Fibroblast of lung (primary cell): ENCODE results near the gene KIZ. TPM values are rescaled to one million over a fixed set of nuclear protein-coding genes. Genes with fewer than 3 reads are reported as not detected.

ENCODE experiments used
- DNase-seq, 2 donors: peaks; one replicate each; pipeline versions ENCODE4 v3.0.0 to v3.0.0-alpha.2; 2010; ENCODE audit warnings: low read depth in 2 of 2
- H2AFZ ChIP-seq: 2 replicates; pipeline ENCODE4 v1.5.1; 2012; ENCODE audit warnings: low read length, control low read depth, inconsistent platforms
- H3K27ac ChIP-seq: 2 replicates; pipeline ENCODE4 v1.5.1; 2011; ENCODE audit warnings: low read length, control low read depth; ENCODE audit not compliant: insufficient read depth
- H3K27me3 ChIP-seq: 2 replicates; pipeline ENCODE4 v1.5.1; 2011; ENCODE audit warnings: mild to moderate bottlenecking, low read length; ENCODE audit not compliant: control insufficient read depth, insufficient read depth
- H3K36me3 ChIP-seq: 2 replicates; pipeline ENCODE4 v1.5.1; 2011; ENCODE audit warnings: low read length; ENCODE audit not compliant: control insufficient read depth, insufficient read depth
- H3K4me1 ChIP-seq: 2 replicates; pipeline ENCODE4 v1.5.1; 2011; ENCODE audit warnings: low read length; ENCODE audit not compliant: control insufficient read depth, insufficient read depth; ENCODE audit errors: extremely low read depth
- H3K4me2 ChIP-seq: 2 replicates; pipeline ENCODE4 v1.5.1; 2011; ENCODE audit warnings: low read length, control low read depth; ENCODE audit not compliant: insufficient read depth; ENCODE audit errors: extremely low read depth
- H3K4me3 ChIP-seq, 4 experiments: fragments of 200-600 bp in 1 of 4; sonication (generic) in 1 of 4; replicated peaks in 1 of 4; 2 replicates each; pipeline ENCODE4 v1.5.1; 2011 to 2016; ENCODE audit warnings: low read length in 4 of 4, low read depth in 3 of 4, mild to moderate bottlenecking in 3 of 4, control low read depth in 2 of 4, inconsistent platforms in 1 of 4, mixed read lengths in 1 of 4; ENCODE audit not compliant: insufficient read depth in 1 of 4; ENCODE audit errors: control extremely low read depth in 1 of 4
- H3K79me2 ChIP-seq: 2 replicates; pipeline ENCODE4 v1.5.1; 2012; ENCODE audit warnings: mild to moderate bottlenecking, low read length, inconsistent platforms; ENCODE audit not compliant: control insufficient read depth, insufficient read depth
- H3K9ac ChIP-seq: 2 replicates; pipeline ENCODE4 v1.5.1; 2011; ENCODE audit warnings: mild to moderate bottlenecking, low read length, control low read depth; ENCODE audit not compliant: insufficient read depth
- H3K9me3 ChIP-seq: 2 replicates; pipeline ENCODE4 v1.5.1; 2012; ENCODE audit warnings: low read depth, low read length; ENCODE audit not compliant: control insufficient read depth, insufficient read depth
- H4K20me1 ChIP-seq: 2 replicates; pipeline ENCODE4 v1.5.1; 2011; ENCODE audit warnings: low read length; ENCODE audit not compliant: control insufficient read depth, insufficient read depth; ENCODE audit errors: extremely low read depth
- EZH2 ChIP-seq: IDR thresholded peaks from 2 replicates; pipeline ENCODE4 v1.5.1; 2012; ENCODE audit warnings: low read length, control low read depth, mild to moderate bottlenecking; ENCODE audit errors: missing control alignments
- polyA plus RNA-seq, 2 donors: library from polyadenylated mRNA; depleted of rRNA in 1 of 2; stranded (reverse) in 1 of 2; unstranded in 1 of 2; fragments of >200 nt; gene quantifications; 2 replicates each; pipeline ENCODE4 v1.2.1, GENCODE V29; 2011 to 2012; ENCODE audit warnings: missing spikeins in 1 of 2
- total RNA-seq: library from RNA; depleted of rRNA; stranded (reverse); fragments of >200 nt; gene quantifications from 2 replicates; pipeline ENCODE4 v1.2.1, GENCODE V29; 2014
- TF ChIP-seq, protein P1 (sequence below), 2 donors: IDR thresholded peaks in 1 of 2; conservative IDR thresholded peaks in 1 of 2; 1 replicate in 1 of 2; 2 replicates in 1 of 2; pipeline ENCODE4 v1.5.1; 2011 to 2012; ENCODE audit warnings: low read length in 2 of 2, control low read depth in 1 of 2, inconsistent platforms in 1 of 2, low read depth in 1 of 2, mild to moderate bottlenecking in 1 of 2

The KIZ gene
- total and polyA plus RNA-seq, 2 donors (not counting 1 experiment from before 2014, with no cell fraction given), result 11.5 to 23.5 TPM

DNA sequence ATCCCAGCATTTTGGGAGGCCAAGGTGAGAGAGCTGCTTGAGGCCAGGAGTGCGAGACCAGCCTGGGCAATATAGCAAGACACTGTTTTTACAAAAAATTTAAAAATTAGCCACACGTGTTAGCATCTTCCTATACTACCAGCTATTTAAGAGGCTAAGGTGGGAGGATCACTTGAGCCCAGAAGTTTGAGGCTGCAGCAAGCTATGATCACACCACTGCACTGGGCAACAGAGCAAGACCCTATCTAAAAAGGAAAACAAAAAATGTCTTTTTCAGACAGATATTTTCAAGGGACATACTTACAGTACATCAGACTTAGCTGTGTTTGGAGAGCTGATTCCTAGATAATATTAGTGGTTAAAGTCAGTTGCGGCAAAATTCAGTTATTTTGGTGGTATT is 104.3 kb downstream of the KIZ start:
- no peak overlapping the region for H3K9ac ChIP-seq
- H3K4me2 ChIP-seq, result no peak overlapping the region
- H3K36me3 ChIP-seq, result no peaks in the 10 kb centered on the region
- no peak overlapping the region for H2AFZ ChIP-seq
- TF ChIP-seq EZH2, result no peak
- TF ChIP-seq, protein P1, sequence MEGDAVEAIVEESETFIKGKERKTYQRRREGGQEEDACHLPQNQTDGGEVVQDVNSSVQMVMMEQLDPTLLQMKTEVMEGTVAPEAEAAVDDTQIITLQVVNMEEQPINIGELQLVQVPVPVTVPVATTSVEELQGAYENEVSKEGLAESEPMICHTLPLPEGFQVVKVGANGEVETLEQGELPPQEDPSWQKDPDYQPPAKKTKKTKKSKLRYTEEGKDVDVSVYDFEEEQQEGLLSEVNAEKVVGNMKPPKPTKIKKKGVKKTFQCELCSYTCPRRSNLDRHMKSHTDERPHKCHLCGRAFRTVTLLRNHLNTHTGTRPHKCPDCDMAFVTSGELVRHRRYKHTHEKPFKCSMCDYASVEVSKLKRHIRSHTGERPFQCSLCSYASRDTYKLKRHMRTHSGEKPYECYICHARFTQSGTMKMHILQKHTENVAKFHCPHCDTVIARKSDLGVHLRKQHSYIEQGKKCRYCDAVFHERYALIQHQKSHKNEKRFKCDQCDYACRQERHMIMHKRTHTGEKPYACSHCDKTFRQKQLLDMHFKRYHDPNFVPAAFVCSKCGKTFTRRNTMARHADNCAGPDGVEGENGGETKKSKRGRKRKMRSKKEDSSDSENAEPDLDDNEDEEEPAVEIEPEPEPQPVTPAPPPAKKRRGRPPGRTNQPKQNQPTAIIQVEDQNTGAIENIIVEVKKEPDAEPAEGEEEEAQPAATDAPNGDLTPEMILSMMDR (conservative IDR thresholded peaks at IDR 0.05 in 1 of 2, IDR thresholded peaks at IDR 0.05 in 1 of 2; ENCODE audit: low read depth in 1 of 2, low read length in 2 of 2), result no peak
- H3K4me1 ChIP-seq, result no peaks in the 10 kb centered on the region
- no peaks in the 10 kb centered on the region for H4K20me1 ChIP-seq
- no peaks in the 10 kb centered on the region for H3K9me3 ChIP-seq
- no peak overlapping the region for H3K4me3 ChIP-seq
- H3K27me3 ChIP-seq, result no peaks in the 10 kb centered on the region
- DNase-seq, result no peak
- H3K27ac ChIP-seq, result no peak overlapping the region
- H3K79me2 ChIP-seq, result no peaks in the 10 kb centered on the region

DNA sequence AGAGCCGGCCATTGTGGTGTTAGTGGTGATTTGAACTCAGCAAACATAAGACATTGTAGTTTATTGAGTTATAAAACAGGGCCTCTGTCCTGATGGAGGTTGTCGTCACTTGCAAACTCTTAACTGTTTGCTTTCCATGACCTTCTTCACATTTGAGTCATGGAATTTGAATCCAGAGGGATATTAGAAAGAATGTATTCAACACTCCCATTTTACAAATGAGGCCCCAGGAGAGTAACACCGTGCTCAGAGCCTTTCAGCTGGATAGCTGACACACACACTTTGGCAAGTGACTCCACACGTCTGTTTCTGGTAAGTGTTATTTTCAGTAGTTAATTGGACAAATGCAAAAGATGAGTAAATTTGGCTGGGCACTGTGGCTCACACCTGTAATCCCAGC is 104.8 kb downstream of the KIZ start:
- Histone ChIP-seq H4K20me1 (no peaks in the 10 kb centered on the region), H3K4me1 (no peaks in the 10 kb centered on the region), H3K79me2 (no peaks in the 10 kb centered on the region), H3K27me3 (no peaks in the 10 kb centered on the region), H3K36me3 (no peaks in the 10 kb centered on the region), H3K9me3 (no peaks in the 10 kb centered on the region), H3K9ac (no peak overlapping the region), H3K27ac (no peak overlapping the region), H2AFZ (no peak overlapping the region), H3K4me2 (no peak overlapping the region), H3K4me3 (no peak overlapping the region)
- TF ChIP-seq, protein P1 (conservative IDR thresholded peaks at IDR 0.05 in 1 of 2, IDR thresholded peaks at IDR 0.05 in 1 of 2; ENCODE audit: low read depth in 1 of 2, low read length in 2 of 2), result no peak
- no peak for TF ChIP-seq EZH2
- peak in 1 of 2 donors; percentile 2 for DNase-seq

DNA sequence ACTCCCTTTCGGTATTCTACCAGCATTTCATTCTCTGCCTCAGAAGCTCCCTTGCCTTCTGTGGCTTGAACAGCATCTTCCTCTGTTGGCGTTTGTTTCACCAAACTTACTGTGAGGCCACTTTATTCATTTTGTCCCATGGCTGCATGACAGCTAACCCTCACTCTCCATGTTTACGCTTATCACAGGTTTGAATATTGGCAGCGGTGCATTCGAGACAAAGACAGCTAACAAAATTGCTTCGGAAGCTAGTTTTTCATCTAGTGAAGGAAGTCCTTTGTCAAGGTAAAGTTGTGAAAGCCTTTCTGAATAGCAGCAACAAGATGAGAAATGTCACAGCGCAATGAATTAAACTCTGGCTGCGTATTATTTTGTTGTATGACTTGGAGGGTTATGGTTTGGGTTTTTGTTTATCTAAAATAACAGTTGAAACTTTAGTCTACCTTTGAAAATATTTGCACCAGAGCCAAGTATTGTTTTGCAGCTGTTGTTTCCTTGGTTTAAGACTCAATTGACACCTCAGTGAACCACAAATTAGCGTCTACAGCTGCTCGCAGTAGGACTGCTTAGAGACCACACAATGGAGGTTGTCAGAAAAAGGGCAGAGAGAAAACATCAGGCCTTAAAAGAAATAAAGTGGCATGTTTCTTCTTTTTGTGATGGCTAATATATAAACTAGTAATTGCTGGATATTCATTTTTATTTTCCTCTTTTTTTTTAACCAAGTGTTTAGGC is 106.8 kb downstream of the KIZ start:
- H3K4me1 ChIP-seq, result no peaks in the 10 kb centered on the region
- no peak for TF ChIP-seq EZH2
- TF ChIP-seq, protein P1 (conservative IDR thresholded peaks at IDR 0.05 in 1 of 2, IDR thresholded peaks at IDR 0.05 in 1 of 2; ENCODE audit: low read depth in 1 of 2, low read length in 2 of 2), result no peak
- H3K36me3 ChIP-seq, result no peaks in the 10 kb centered on the region
- no peak for DNase-seq
- no peak overlapping the region for H3K27ac ChIP-seq
- no peaks in the 10 kb centered on the region for H3K27me3 ChIP-seq
- H3K9ac ChIP-seq, result no peak overlapping the region
- H2AFZ ChIP-seq, result no peak overlapping the region
- H3K4me3 ChIP-seq, result no peak overlapping the region
- no peaks in the 10 kb centered on the region for H4K20me1 ChIP-seq
- no peaks in the 10 kb centered on the region for H3K79me2 ChIP-seq
- no peaks in the 10 kb centered on the region for H3K9me3 ChIP-seq
- H3K4me2 ChIP-seq, result no peak overlapping the region
